GM12874 (cell line): ENCODE measurements around the gene MAD1L1.

ENCODE experiments used
- TF ChIP-seq, protein P1 (sequence below): IDR thresholded peaks from 2 replicates; pipeline ENCODE4 v1.5.1; 2011; ENCODE audit warnings: low read depth, mild to moderate bottlenecking, control low read depth, low read length, moderate library complexity; ENCODE audit not compliant: insufficient read depth

The MAD1L1 gene

DNA sequence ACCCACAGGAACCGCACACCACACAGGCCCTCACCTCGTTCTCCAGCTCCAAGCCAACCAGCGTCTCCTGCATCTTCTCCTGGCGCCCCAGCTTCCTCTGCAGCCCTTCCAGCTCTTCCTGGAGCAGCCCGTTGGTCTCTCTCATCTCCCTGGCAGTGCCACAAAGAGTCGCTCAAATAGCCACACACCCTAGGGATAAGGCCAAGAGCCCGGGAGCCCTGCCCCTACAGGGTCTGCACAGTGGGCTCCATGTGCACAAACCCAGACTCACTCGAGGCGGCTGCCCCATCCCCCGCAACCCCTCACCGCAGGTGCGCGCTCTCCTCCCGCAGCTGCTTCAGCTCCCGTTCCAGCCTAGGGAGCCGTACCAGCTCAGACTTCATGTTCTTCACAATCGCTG lies 16.9 kb downstream of the MAD1L1 start:
- TF ChIP-seq, protein P1, sequence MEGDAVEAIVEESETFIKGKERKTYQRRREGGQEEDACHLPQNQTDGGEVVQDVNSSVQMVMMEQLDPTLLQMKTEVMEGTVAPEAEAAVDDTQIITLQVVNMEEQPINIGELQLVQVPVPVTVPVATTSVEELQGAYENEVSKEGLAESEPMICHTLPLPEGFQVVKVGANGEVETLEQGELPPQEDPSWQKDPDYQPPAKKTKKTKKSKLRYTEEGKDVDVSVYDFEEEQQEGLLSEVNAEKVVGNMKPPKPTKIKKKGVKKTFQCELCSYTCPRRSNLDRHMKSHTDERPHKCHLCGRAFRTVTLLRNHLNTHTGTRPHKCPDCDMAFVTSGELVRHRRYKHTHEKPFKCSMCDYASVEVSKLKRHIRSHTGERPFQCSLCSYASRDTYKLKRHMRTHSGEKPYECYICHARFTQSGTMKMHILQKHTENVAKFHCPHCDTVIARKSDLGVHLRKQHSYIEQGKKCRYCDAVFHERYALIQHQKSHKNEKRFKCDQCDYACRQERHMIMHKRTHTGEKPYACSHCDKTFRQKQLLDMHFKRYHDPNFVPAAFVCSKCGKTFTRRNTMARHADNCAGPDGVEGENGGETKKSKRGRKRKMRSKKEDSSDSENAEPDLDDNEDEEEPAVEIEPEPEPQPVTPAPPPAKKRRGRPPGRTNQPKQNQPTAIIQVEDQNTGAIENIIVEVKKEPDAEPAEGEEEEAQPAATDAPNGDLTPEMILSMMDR: no peak

DNA sequence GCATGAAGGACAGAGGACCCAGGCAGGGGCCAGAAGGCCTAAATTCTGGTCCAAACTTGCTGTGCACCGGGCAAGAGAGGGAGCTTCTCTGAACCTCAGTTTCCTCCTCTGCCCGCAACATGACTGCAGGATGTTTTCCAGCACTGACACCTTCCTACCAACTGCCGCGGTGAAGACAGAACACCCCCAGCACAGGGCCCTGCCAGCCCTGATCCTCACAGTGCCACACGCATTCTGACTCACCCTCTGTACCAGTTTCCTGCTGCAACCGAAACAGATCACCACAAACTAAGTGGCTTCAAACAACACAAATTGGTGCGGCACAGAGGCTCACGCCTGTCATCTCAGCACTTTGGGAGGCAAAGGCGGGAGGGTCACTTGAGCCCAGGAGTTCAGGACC lies 18.1 kb downstream of the MAD1L1 start:
- TF ChIP-seq, protein P1: no peak

DNA sequence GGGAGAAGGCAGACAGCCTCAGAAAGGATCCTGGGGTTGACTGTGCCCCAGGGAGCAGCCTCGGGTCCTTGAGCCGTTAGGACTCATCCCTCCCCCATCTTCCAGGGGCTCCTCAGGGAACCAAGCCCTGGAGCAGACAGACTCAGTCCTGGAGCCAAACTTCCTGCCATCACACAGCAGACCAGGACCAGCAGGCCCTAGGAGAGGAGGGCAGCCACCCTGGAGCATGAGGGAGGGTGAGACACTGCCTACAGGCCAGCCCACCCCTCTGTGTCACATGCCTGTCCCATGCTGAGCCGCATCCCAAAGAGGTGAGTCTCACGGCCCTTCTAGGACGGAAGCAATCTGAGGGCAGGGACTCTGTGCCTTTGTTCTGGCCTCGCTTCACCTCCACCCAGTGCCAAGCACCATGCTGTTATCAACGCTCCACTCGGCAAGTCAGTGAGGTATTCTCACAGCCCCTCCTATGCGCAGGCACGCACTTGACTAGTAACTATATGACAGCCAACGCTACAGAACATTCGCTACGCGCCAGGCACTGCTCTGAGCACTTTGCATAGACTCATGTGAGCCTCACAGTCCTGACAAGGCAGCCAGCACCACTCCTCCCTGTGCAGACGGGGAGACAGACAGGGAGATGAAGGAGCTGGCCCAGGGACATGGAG lies 19.1 kb downstream of the MAD1L1 start:
- TF ChIP-seq, protein P1: no peak

DNA sequence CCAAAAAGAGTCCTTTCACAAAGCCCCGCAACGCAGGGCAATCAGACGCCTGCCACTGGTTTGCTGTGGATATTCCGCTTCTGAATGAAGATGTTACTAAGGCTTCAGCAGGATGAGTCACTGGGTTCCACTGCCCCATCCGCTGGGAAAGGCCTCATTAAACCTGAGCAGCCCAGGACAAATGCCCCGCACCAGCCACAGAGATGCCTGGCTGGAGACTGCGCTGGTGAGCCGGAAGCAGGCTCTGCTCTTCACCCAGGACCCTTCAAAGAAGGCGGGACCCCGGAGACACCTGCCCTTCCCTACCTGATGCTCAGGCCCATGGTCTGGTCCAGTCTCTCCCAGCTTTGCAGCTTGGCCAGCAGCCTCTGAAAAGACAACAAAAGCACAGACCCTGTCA lies 19.8 kb downstream of the MAD1L1 start:
- TF ChIP-seq, protein P1: no peak

DNA sequence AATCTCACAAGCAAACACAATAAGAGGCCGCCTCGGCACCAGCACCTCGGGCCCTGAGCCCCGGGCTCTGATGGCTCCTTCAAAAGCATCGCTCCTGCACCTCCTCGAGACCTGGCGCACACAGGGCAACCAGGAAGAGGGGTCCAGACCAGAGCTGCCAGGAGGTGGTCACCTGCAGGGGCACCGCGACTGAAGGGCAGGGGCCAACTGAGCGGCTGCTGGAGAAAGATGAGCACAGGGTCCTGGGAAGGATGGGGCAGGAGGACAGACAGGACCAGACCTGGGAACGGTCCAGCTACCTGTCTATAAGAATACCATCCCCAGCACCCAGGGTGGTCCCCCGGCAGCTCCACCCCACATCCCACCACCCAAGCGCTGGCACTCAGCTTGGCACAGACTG lies 20.8 kb downstream of the MAD1L1 start:
- TF ChIP-seq, protein P1: no peak

DNA sequence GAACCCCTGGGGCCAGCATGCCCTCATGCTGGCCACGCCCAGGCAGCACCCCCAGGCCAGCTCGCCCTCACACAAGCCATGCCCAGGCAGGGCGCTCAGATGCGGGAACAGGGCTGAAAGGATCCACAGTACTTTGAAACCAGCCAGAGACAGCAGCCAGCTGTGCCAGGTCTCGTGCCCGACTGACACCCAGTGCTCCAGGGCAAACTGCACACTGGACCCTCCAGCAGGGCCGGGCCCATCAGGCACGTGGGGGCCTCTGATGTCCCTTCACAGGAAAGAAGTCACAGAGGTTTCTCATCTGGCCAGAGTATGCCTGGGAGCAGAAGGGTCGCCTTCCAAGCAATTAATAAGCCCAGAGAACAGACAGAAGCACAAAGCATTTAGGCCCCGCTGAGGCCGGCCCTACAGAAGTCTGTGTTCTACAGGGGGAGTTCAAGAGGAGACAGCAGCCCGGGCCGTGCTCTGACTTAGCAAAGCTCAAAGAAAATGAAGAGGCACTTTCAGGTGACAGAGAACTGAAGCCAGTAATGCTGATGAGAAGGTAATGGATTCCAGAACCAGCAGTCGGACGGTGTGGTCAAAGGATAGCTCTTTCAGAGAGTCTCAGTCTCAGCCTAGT lies 21.4 kb downstream of the MAD1L1 start:
- TF ChIP-seq, protein P1: no peak

DNA sequence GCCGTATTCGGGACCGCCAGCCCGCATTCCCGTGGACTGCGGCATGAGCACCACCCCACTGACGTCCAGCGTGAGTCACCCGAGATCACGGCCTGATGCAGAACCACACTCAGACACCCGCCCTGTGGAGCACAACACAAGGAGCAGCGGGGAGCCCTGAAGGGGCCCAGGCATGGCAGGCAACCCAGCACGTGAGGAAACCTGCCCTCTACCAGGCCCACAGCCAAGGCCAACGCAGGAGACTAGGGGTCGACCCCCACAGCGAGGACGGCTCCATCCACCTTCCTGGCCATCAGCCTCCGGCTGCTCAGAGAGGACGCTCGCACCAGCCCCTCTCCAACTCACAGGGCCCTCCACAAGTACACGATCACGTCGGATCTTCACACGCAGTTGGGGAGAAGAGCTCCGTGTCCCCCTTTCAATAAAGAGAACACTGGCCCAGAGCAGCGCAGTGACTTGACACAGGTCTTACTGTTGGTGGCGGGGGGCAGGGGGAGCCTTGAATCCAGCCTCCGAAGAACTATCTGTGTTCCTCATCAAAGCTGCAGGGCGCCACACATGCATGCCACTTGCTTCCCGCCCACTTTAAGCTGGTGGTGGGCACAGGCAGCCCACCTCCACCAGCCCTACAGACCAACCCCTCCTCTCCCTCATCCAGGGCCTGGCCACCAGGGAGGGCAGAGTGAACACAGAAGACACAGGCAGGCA lies 22.0 kb downstream of the MAD1L1 start:
- TF ChIP-seq, protein P1: no peak
